Measurements from ENCODE around the gene GTPBP2.

Gene GTPBP2

GRCh38 chr6:43630980-43631619 lies 2.0 kb upstream of the GTPBP2 start:
- Histone ChIP-seq H3K27me3 (no peaks in the 10 kb centered on the region), H3K9me3 (no peaks in the 10 kb centered on the region), H3K4me3 (ENCODE audit: low read depth, low read length) (no peak overlapping the region), H3K4me1 (peaks cover 19% of the 10 kb centered on the region), H3K36me3 (peaks cover 3% of the 10 kb centered on the region)
- TF ChIP-seq CTCF (IDR thresholded peaks at IDR 0.05; ENCODE audit: low read depth, low read length): no peak
- DNase-seq: no peak

- Histone ChIP-seq H3K4me1 (peaks cover 11% of the 10 kb centered on the region; the same call in 1 of the 2 replicates), H3K36me3 (peaks cover 16% of the 10 kb centered on the region), H3K27me3 (no peaks in the 10 kb centered on the region), H3K4me3 (ENCODE audit: low read depth, low read length) (peak overlapping the region; percentile 86), H3K9me3 (no peaks in the 10 kb centered on the region)
- TF ChIP-seq CTCF (IDR thresholded peaks at IDR 0.05; ENCODE audit: low read depth, low read length): no peak
- peak; percentile 95 for DNase-seq
Measured at GRCh38 chr6:43629505-43630300, 639 bp upstream of the GTPBP2 start.

DNA sequence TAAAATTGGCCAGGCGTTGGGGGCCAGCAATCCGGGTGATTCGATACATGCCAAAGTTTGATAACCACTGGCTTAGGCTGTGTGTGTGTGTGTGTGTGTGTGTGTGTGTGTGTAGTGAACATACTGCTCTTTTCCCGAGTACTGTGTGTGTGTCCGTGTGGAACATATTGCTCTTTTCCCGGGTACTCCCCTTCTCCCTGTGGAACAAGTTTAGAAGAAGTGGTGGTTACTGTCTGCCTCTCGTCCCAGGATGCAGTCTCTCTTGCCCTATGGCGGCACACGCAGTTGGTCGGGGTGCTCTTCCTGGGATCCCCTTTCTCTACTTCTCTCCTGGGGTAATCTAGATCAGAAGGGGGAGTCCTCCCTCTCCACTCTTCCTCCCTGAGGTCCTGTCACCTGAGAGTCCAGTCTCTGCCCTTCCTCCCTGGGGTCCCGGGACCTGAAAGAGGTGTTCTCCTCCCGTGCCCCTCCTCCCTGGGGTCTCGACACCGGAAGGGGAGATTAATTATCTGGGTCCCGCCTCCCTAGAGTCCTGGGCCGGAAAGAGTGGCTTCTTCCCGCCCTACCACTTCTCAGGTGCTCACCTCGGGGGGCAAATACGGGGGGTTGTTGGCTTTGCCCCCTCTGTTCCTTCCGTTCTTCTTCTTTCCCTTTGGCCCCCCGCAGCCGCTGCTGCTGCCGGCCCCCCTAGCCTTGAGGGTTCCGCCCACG lies 516 bp downstream of the GTPBP2 start:
- TF ChIP-seq CTCF (IDR thresholded peaks at IDR 0.05; ENCODE audit: low read depth, low read length): no peak
- H3K4me3 ChIP-seq (ENCODE audit: low read depth, low read length): peak overlapping the region; percentile 96
- peaks cover 27% of the 10 kb centered on the region for H3K36me3 ChIP-seq
- peak; percentile 54 for DNase-seq
- H3K27me3 ChIP-seq: no peaks in the 10 kb centered on the region
- H3K9me3 ChIP-seq: no peaks in the 10 kb centered on the region
- peaks cover 11% of the 10 kb centered on the region; the same call in 1 of the 2 replicates for H3K4me1 ChIP-seq

DNA sequence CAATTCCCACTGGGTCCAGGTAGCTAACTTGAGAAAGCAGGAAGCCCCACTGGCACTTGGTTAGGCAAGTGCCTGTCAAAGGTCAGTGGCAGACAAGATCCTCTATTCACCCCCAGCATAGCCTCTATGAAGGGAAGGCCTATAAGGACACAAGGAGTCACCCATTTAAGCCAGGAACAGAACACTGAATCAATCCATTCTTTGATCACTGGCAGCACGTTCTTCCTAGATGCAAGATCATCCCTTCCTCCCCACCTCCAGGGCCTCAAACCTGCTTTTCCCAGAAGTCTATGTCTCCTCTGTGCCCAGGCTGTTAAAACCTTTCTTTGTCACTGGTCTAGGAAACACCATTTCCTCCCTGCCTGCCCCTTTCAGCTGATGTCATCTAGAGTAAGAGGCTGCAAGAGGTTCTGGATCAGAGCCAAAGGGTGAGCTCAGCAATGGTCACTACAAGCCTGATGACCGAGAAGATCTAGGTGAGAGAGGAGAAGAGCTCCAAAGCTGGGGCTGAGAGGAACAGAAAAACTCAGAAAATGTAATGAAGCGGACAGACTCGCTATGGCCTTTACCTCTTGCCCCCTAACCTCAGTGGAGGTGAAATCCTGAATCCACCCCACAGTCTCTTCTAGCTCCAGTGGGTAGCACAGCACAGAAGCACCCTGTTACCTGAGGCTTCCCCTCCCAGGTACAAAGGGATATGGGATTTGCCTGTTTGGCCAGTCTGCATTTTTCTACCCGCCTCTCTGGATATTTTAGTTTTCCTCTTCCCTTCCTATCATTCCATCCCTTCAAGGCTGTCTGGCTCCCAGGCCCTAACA lies 1.8 kb downstream of the GTPBP2 start:
- Histone ChIP-seq H3K9me3 (no peaks in the 10 kb centered on the region), H3K36me3 (peaks cover 36% of the 10 kb centered on the region), H3K27me3 (no peaks in the 10 kb centered on the region), H3K4me1 (peaks cover 11% of the 10 kb centered on the region; the same call in 1 of the 2 replicates), H3K4me3 (ENCODE audit: low read depth, low read length) (peak overlapping the region; percentile 32)
- DNase-seq: peak; percentile 72
- no peak for TF ChIP-seq CTCF (IDR thresholded peaks at IDR 0.05; ENCODE audit: low read depth, low read length)

- TF ChIP-seq CTCF (IDR thresholded peaks at IDR 0.05; ENCODE audit: low read depth, low read length): no peak
- no peaks in the 10 kb centered on the region for H3K9me3 ChIP-seq
- DNase-seq: no peak
- H3K27me3 ChIP-seq: no peaks in the 10 kb centered on the region
- no peak overlapping the region for H3K4me3 ChIP-seq (ENCODE audit: low read depth, low read length)
- H3K4me1 ChIP-seq: peaks cover 11% of the 10 kb centered on the region; the same call in 1 of the 2 replicates
- H3K36me3 ChIP-seq: peaks cover 52% of the 10 kb centered on the region
Measured at GRCh38 chr6:43625393-43625992, 3.6 kb downstream of the GTPBP2 start.
